ENCODE data around the gene EIF3L. TPM values are rescaled to one million over a fixed set of nuclear protein-coding genes. Genes with fewer than 3 reads are reported as not detected.

The EIF3L gene
- total RNA-seq, 1 experiment from 2014 or later, result 582 TPM

DNA sequence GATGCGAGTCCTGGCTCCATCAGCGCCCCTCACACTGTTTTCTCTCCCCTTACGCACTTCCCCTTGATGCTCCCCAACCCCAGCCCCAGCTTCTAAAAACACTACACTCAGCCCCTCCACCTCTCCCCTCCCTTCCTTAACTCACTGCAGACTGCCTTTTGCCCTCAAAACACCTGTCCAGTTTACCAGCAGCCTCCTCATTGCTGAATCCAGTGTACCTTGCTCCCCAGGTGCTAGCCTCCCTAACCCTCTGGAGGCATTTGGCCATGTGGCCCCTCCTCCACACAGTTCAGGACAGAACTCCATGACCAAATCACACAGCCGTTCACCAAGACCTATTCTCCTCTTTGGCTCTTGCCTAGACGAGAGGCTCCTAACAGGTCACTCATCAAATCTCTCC lies 28.9 kb upstream of the EIF3L start:
- Histone ChIP-seq H3K9me3 (ENCODE audit: insufficient read depth, low read depth) (no peaks in the 10 kb centered on the region), H3K36me3 (ENCODE audit: low read depth) (no peaks in the 10 kb centered on the region), H3K4me2 (no peak overlapping the region), H3K4me3 (no peak overlapping the region), H2AFZ (no peak overlapping the region), H3K4me1 (replicated peaks; ENCODE audit: insufficient read depth) (peaks cover 5% of the 10 kb centered on the region), H3K9me2 (ENCODE audit: insufficient read depth) (no peaks in the 10 kb centered on the region), H3F3A (ENCODE audit: insufficient read depth, low read depth) (peaks cover 15% of the 10 kb centered on the region; the same call in 1 of the 2 replicates), H4K20me1 (ENCODE audit: insufficient read depth) (no peaks in the 10 kb centered on the region), H3K79me2 (ENCODE audit: low read depth) (no peaks in the 10 kb centered on the region), H3K27me3 (ENCODE audit: insufficient read depth, low read depth) (no peaks in the 10 kb centered on the region), H3K27ac (no peak overlapping the region)
- ChIA-PET POLR2A (ENCODE audit: unreplicated experiment) (no interaction called here), CTCF (interaction anchor here (0.7 kb wide), 3 partner anchors 17 to 190 kb away, joined by 4 to 9 read pairs (median 6); no protein-coding TSS in a partner anchor)
- intact Hi-C loops (cut with micrococcal nuclease; ENCODE audit: unreplicated experiment), result no loop called here
- TF ChIP-seq, protein P1, sequence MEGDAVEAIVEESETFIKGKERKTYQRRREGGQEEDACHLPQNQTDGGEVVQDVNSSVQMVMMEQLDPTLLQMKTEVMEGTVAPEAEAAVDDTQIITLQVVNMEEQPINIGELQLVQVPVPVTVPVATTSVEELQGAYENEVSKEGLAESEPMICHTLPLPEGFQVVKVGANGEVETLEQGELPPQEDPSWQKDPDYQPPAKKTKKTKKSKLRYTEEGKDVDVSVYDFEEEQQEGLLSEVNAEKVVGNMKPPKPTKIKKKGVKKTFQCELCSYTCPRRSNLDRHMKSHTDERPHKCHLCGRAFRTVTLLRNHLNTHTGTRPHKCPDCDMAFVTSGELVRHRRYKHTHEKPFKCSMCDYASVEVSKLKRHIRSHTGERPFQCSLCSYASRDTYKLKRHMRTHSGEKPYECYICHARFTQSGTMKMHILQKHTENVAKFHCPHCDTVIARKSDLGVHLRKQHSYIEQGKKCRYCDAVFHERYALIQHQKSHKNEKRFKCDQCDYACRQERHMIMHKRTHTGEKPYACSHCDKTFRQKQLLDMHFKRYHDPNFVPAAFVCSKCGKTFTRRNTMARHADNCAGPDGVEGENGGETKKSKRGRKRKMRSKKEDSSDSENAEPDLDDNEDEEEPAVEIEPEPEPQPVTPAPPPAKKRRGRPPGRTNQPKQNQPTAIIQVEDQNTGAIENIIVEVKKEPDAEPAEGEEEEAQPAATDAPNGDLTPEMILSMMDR (conservative IDR thresholded peaks at IDR 0.05), result no peak
- TF ChIP-seq EZH2 (IDR thresholded peaks at IDR 0.05; ENCODE audit: low read depth), result no peak
- BruUV-seq (replicated peaks), result no TSS peak
- no peak for DNase-seq

DNA sequence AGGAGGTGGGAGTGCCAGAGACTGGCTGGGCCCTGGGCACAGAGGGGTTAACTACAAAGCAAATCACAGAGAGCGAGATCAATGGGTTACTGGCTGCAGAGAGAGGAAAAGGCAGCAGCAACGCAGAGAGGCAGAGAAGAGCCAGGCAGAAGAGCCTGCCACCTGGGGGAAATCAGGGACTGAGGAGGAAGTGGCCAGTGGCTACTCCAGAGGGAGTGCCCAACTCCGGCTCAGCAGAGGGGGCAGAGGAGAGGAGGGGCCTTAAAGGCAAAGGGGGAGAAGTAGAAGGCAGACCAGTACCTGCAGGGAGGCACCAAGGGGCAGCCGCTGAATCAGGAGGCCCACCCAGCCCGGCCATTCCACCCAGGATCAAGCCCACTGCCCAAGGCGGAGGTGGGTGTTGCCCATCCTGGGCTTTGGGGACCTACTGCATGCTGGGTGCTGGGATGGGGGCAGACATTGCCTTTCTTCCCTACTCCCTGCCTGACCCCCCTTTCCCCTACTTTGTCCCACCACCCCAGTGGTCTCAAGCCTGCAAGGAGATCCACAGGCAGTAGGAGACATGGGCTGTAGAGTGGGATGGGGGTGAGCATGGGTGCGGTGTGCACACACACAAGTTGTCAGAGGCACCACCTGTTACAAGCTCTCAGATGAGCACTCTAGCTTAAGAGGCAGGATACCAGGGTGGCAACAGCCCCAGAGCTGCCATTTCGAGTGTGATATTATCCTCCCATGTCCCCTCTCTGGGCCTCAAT lies 27.0 kb upstream of the EIF3L start:
- POLR2A ChIA-PET (ENCODE audit: unreplicated experiment), result interaction anchor here (0.7 kb wide), 1 partner anchor 22 kb away, joined by 3 read pairs; the partner anchor contains the start of gene ANKRD54
- Histone ChIP-seq H2AFZ (no peak overlapping the region), H4K20me1 (ENCODE audit: insufficient read depth) (no peaks in the 10 kb centered on the region)

DNA sequence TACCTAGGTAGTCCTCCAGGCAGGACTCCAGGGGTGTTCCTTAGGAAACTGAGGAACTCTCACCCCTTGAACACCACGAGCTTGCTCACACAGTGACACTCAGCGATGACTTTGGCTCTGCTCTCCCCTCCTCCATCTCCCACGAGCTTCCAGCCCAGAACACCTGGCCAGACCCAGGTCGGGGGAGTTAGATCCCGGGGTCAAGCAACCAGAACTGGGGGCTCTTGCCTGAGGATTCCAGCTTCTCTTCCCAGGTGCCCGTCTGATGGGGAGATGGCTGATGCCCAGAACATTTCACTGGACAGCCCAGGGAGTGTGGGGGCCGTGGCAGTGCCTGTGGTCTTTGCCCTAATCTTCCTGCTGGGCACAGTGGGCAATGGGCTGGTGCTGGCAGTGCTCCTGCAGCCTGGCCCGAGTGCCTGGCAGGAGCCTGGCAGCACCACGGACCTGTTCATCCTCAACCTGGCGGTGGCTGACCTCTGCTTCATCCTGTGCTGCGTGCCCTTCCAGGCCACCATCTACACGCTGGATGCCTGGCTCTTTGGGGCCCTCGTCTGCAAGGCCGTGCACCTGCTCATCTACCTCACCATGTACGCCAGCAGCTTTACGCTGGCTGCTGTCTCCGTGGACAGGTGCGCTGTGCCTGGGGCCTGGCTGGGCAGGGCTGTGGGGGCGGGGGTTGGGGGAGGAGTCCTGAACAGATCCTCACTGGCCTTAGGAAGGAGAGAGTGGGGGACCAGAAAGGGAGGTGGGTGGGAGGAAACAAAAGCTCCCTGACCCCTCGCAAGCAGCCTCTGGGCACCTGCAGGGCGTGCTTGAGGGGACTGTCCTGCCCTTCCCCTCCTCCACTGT lies 25.9 kb upstream of the EIF3L start, which contains the start of gene GALR3:
TSS of gene GALR3 (plus strand) at position 249 of the 852 bp plus-strand sequence. CDS start at position 274, 25 bp downstream.
- no peaks in the 10 kb centered on the region for H3K9me2 ChIP-seq (ENCODE audit: insufficient read depth)
- H3K4me3 ChIP-seq, result no peak within 1 kb of the TSS
- no peaks in the 10 kb centered on the region for H3K27me3 ChIP-seq (ENCODE audit: insufficient read depth, low read depth)
- H3K36me3 ChIP-seq (ENCODE audit: low read depth), result no peaks in the 10 kb centered on the region
- no peak for DNase-seq
- H3K4me2 ChIP-seq, result no peak within 1 kb of the TSS
- no TSS peak for BruUV-seq (replicated peaks)
- no peaks in the 10 kb centered on the region for H3K9me3 ChIP-seq (ENCODE audit: insufficient read depth, low read depth)
- no peak within 1 kb of the TSS for H3K27ac ChIP-seq
- ChIA-PET CTCF (interaction anchor here (0.7 kb wide), 1 partner anchor 1320 kb away, joined by 6 read pairs; no protein-coding TSS in a partner anchor), POLR2A (ENCODE audit: unreplicated experiment) (interaction anchor here (0.7 kb wide), 1 partner anchor 21 kb away, joined by 3 read pairs; the partner anchor contains the start of gene ANKRD54)
- no peaks in the 10 kb centered on the region for H3K4me1 ChIP-seq (replicated peaks; ENCODE audit: insufficient read depth)
- peaks cover 30% of the 10 kb centered on the region for H3F3A ChIP-seq (ENCODE audit: insufficient read depth, low read depth)
- H4K20me1 ChIP-seq (ENCODE audit: insufficient read depth), result no peaks in the 10 kb centered on the region
- no peak within 1 kb of the TSS for H2AFZ ChIP-seq
- intact Hi-C loops (cut with micrococcal nuclease; ENCODE audit: unreplicated experiment), result no loop called here
- TF ChIP-seq EZH2 (IDR thresholded peaks at IDR 0.05; ENCODE audit: low read depth), result no peak
- TF ChIP-seq, protein P1 (conservative IDR thresholded peaks at IDR 0.05), result no peak
- no peaks in the 10 kb centered on the region for H3K79me2 ChIP-seq (ENCODE audit: low read depth)

More for the DNA sequence above, 27.0 kb upstream of the EIF3L start:
- BruUV-seq (replicated peaks), result no TSS peak
- H3K9me3 ChIP-seq (ENCODE audit: insufficient read depth, low read depth), result no peaks in the 10 kb centered on the region
- no peak for DNase-seq
- H3K27ac ChIP-seq, result no peak overlapping the region
- no peak overlapping the region for H3K4me2 ChIP-seq
- no peaks in the 10 kb centered on the region for H3K79me2 ChIP-seq (ENCODE audit: low read depth)
- peaks cover 22% of the 10 kb centered on the region for H3F3A ChIP-seq (ENCODE audit: insufficient read depth, low read depth)
- no peaks in the 10 kb centered on the region for H3K36me3 ChIP-seq (ENCODE audit: low read depth)
- CTCF ChIA-PET, result interaction anchor here (0.7 kb wide), 1 partner anchor 1321 kb away, joined by 6 read pairs; no protein-coding TSS in a partner anchor
- no peaks in the 10 kb centered on the region for H3K9me2 ChIP-seq (ENCODE audit: insufficient read depth)
- intact Hi-C loops (cut with micrococcal nuclease; ENCODE audit: unreplicated experiment), result no loop called here
- peaks cover 5% of the 10 kb centered on the region for H3K4me1 ChIP-seq (replicated peaks; ENCODE audit: insufficient read depth)
- H3K27me3 ChIP-seq (ENCODE audit: insufficient read depth, low read depth), result no peaks in the 10 kb centered on the region
- TF ChIP-seq EZH2 (IDR thresholded peaks at IDR 0.05; ENCODE audit: low read depth), result no peak
- TF ChIP-seq, protein P1 (conservative IDR thresholded peaks at IDR 0.05), result no peak
- H3K4me3 ChIP-seq, result no peak overlapping the region

Measured in PC-9 (cell line).